Vagina (tissue), 2 donors: Measurements from ENCODE around the gene CHST1. TPM values are rescaled to one million over a fixed set of nuclear protein-coding genes. Genes with fewer than 3 reads are reported as not detected.

ENCODE experiments used
- DNase-seq, 2 donors: peaks; one replicate each; pipeline ENCODE4 v3.0.0-alpha.2; 2017; ENCODE audit errors: extremely low spot score in 2 of 2
- H3K27ac ChIP-seq: fragments of 200-600 bp; sonication (generic); one replicate; pipeline ENCODE4 v1.5.1; 2019
- H3K27me3 ChIP-seq: fragments of 200-600 bp; sonication (generic); one replicate; pipeline ENCODE4 v1.5.1; 2019
- H3K36me3 ChIP-seq, 2 donors: fragments of 200-600 bp; sonication (generic); one replicate each; pipeline ENCODE4 v1.5.1; 2017 to 2019
- H3K4me1 ChIP-seq: fragments of 200-600 bp; sonication (generic); one replicate; pipeline ENCODE4 v1.5.1; 2019
- H3K4me3 ChIP-seq, 2 donors: fragments of 200-600 bp; sonication (generic); 1 replicate in 1 of 2; 2 replicates in 1 of 2; pipeline ENCODE4 v1.5.1; 2016 to 2019
- H3K9me3 ChIP-seq: fragments of 200-600 bp; sonication (generic); one replicate; pipeline ENCODE4 v1.5.1; 2019
- POLR2A ChIP-seq, 2 donors: fragments of 450-650 bp; IDR thresholded peaks; one replicate each; pipeline ENCODE4 v1.6.1; 2017; ENCODE audit warnings: antibody characterized with exemption in 2 of 2, mild to moderate bottlenecking in 2 of 2, moderate library complexity in 2 of 2
- POLR2AphosphoS5 ChIP-seq, 2 donors: sonication (generic); formaldehyde crosslinking; IDR thresholded peaks; one replicate each; pipeline ENCODE4 v1.9.0; 2017; ENCODE audit warnings: antibody characterized with exemption in 2 of 2, mild to moderate bottlenecking in 2 of 2, low read depth in 1 of 2; ENCODE audit not compliant: insufficient read depth in 1 of 2
- intact Hi-C: fragments of 100-400 bp; cut with DNase I; formaldehyde crosslinking; loops from one replicate; pipeline ENCODE4 v1.15.1; 2023
- total RNA-seq: library from RNA; depleted of rRNA; stranded (reverse); fragments of >200 nt; gene quantifications from one replicate; pipeline ENCODE4 v1.2.3, GENCODE V29; 2016
- TF ChIP-seq, protein P1 (sequence below), 3 experiments: fragments of 450-650 bp in 2 of 3; fragments of 200-600 bp in 1 of 3; sonication (generic) in 1 of 3; IDR thresholded peaks; one replicate each; pipeline ENCODE4 v1.5.1; 2017 to 2019; ENCODE audit warnings: antibody characterized with exemption in 3 of 3, mild to moderate bottlenecking in 2 of 3, moderate library complexity in 2 of 3

CHST1 gene
- total RNA-seq, 1 donor from 2014 or later: 2.0 TPM

DNA sequence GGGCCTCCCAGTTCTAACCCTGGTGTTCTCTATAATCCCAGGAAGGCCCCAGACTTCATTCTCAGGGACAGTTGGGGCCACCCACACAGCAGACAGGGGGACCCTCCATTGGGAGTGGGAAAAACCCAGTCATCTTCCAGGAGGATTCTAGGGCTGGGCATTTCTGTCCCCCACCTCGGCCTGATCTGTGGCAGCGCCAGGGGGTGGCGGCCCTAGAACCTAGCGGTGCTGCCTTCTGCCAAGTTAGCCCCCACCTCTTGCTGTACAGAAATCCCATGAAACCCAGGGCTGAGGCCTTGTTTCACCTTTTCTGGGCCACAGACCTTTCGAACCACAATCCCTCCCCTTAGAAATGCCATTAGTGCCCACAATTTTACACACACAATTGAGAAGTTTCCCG, 9.6 kb downstream of the CHST1 start:
- Histone ChIP-seq H3K4me3 (no peak overlapping the region), H3K27ac (no peak overlapping the region), H3K27me3 (no peaks in the 10 kb centered on the region), H3K36me3 (no peaks in the 10 kb centered on the region), H3K9me3 (no peaks in the 10 kb centered on the region), H3K4me1 (peaks cover 23% of the 10 kb centered on the region)
- TF ChIP-seq, protein P1, sequence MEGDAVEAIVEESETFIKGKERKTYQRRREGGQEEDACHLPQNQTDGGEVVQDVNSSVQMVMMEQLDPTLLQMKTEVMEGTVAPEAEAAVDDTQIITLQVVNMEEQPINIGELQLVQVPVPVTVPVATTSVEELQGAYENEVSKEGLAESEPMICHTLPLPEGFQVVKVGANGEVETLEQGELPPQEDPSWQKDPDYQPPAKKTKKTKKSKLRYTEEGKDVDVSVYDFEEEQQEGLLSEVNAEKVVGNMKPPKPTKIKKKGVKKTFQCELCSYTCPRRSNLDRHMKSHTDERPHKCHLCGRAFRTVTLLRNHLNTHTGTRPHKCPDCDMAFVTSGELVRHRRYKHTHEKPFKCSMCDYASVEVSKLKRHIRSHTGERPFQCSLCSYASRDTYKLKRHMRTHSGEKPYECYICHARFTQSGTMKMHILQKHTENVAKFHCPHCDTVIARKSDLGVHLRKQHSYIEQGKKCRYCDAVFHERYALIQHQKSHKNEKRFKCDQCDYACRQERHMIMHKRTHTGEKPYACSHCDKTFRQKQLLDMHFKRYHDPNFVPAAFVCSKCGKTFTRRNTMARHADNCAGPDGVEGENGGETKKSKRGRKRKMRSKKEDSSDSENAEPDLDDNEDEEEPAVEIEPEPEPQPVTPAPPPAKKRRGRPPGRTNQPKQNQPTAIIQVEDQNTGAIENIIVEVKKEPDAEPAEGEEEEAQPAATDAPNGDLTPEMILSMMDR (IDR thresholded peaks at IDR 0.05): no peak
- no peak for TF ChIP-seq POLR2AphosphoS5 (IDR thresholded peaks at IDR 0.05; ENCODE audit: insufficient read depth in 1 of 2, low read depth in 1 of 2)
- intact Hi-C loops: loop anchor here (10.0 kb wide), 1 partner anchor 291 kb away; no protein-coding TSS in a partner anchor
- DNase-seq: no peak

DNA sequence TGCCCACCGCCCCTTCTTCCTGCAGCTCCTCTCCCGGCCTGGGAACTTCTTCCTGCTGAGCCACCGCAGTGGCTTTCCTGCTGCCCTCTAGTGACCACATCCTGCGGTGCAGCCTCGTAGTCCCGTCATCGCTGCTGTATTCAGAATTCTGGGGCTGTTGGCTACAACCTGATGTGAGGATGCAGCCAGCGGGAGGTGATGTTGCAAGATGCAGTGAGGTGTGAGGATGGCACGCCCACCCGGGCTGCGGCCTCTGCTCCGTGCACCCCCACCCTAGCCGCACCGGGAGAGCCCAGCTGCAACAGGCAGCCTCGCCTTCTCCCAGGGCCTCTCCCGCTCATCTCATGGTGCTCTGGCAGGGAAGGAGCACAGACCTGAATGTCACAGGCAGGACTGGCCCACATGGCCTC, 10.1 kb downstream of the CHST1 start:
- H3K4me1 ChIP-seq: peaks cover 23% of the 10 kb centered on the region
- intact Hi-C loops: loop anchor here (10.0 kb wide), 1 partner anchor 291 kb away; no protein-coding TSS in a partner anchor
- no peak for TF ChIP-seq POLR2AphosphoS5 (IDR thresholded peaks at IDR 0.05; ENCODE audit: insufficient read depth in 1 of 2, low read depth in 1 of 2)
- TF ChIP-seq POLR2A (IDR thresholded peaks at IDR 0.05): no peak
- TF ChIP-seq, protein P1 (IDR thresholded peaks at IDR 0.05): peak; percentile 75 to 79 (median 77)
- no peak overlapping the region for H3K27ac ChIP-seq
- no peak for DNase-seq
- H3K4me3 ChIP-seq: no peak overlapping the region
- no peaks in the 10 kb centered on the region for H3K27me3 ChIP-seq
- H3K36me3 ChIP-seq: no peaks in the 10 kb centered on the region
- no peaks in the 10 kb centered on the region for H3K9me3 ChIP-seq

DNA sequence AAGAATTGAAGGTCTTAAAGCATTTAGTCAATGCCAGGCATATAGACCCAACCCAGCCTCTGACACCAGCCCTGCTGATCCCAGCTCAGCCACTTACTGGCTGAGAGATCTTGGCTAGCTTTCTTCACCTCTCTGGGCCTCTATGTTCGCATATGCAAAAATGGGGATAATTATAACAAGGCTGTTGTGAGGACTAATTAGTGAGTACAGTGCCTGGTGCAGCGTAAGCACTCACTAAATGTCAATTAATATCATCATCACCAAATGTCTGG, 10.5 kb downstream of the CHST1 start:
- H3K27ac ChIP-seq: no peak overlapping the region
- H3K36me3 ChIP-seq: no peaks in the 10 kb centered on the region
- H3K27me3 ChIP-seq: no peaks in the 10 kb centered on the region
- no peak for DNase-seq
- no peak for TF ChIP-seq POLR2A (IDR thresholded peaks at IDR 0.05)
- TF ChIP-seq, protein P1 (IDR thresholded peaks at IDR 0.05): no peak
- no peak for TF ChIP-seq POLR2AphosphoS5 (IDR thresholded peaks at IDR 0.05; ENCODE audit: insufficient read depth in 1 of 2, low read depth in 1 of 2)
- no peaks in the 10 kb centered on the region for H3K9me3 ChIP-seq
- intact Hi-C loops: loop anchor here (10.0 kb wide), 1 partner anchor 290 kb away; no protein-coding TSS in a partner anchor
- H3K4me1 ChIP-seq: peaks cover 23% of the 10 kb centered on the region
- H3K4me3 ChIP-seq: no peak overlapping the region

DNA sequence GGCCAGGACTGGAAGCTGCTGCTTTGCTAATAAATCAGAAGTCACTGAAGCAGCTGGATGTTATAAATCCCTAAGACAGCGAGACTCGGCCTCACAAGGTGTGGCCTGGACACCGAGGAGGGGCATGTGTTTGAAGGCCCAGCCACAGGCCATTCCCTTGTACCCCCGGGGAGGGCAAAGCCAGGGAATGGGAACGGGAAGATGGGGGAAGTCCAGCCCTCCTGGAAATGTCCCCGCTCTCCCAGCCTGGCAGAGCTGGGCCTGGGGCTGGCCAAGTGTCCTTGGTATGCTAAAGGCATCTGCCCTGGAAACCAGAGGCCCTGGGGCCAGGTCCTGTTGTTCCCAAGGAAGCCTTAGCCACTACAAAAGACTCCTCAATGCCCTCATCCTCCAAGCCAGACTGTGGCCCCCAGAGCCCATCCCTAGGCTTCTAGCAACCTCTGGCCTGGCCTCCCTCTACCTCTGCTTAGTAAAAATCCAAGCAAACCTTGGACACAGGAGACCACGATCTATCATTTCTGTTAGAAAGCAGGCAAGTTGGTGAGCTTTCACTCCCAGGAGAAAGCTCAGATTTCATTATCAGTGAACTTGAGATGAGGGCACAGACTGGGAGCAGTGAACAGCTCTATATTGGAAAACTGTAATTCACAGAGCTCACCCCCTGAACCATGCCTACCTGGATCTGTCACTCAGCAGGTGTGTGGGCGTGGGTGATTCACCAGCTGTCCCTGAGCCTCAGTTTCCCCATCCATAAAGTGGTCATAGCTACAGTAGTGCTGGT, 11.0 kb downstream of the CHST1 start:
- Histone ChIP-seq H3K4me3 (no peak overlapping the region), H3K4me1 (peaks cover 21% of the 10 kb centered on the region)
- intact Hi-C loops: loop anchor here (10.0 kb wide), 1 partner anchor 290 kb away; no protein-coding TSS in a partner anchor

More for the DNA sequence above, 11.0 kb downstream of the CHST1 start:
- DNase-seq: no peak
- H3K9me3 ChIP-seq: no peaks in the 10 kb centered on the region
- H3K27ac ChIP-seq: no peak overlapping the region
- TF ChIP-seq, protein P1 (IDR thresholded peaks at IDR 0.05): no peak
- TF ChIP-seq POLR2AphosphoS5 (IDR thresholded peaks at IDR 0.05; ENCODE audit: insufficient read depth in 1 of 2, low read depth in 1 of 2) (no peak), POLR2A (IDR thresholded peaks at IDR 0.05) (no peak)
- no peaks in the 10 kb centered on the region for H3K36me3 ChIP-seq
- H3K27me3 ChIP-seq: no peaks in the 10 kb centered on the region
